Measurements from ENCODE around the gene OR2M2.

Gene OR2M2, protein sequence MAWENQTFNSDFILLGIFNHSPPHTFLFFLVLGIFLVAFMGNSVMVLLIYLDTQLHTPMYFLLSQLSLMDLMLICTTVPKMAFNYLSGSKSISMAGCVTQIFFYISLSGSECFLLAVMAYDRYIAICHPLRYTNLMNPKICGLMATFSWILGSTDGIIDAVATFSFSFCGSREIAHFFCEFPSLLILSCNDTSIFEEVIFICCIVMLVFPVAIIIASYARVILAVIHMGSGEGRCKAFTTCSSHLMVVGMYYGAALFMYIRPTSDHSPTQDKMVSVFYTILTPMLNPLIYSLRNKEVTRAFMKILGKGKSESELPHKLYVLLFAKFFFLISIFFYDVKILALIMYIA

DNA sequence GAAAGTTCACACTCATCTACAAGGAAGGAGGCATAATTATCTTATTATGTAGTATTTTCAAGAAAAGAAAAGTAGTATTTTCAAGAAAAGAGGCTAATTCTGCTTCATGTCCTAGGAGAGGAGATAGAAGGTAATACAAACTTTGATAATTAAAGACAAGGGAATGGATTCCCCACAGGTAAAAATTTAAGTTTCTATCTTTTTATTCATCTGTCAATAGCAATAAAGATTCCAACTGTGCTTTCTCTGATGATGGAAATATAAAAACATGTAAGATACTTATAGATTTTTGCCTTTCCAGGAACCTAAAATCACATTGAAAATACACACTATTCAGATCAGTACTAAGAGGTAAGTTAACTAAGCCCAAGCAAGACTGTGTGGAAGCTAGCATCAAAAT is at the start of gene OR2M2:
Gene OR2M2 (plus strand): TSS at position 301 of the 400 bp plus-strand sequence. CDS start 5,165 bp downstream, outside the sequence.
- Histone ChIP-seq H3K9ac (ENCODE audit: low read length) (no peak within 1 kb of the TSS), H3K79me2 (ENCODE audit: insufficient read depth, low read length) (no peaks in the 10 kb centered on the region), H3K4me2 (ENCODE audit: low read depth, low read length, poor library complexity, severe bottlenecking) (no peak within 1 kb of the TSS), H4K20me1 (ENCODE audit: low read depth, low read length) (no peaks in the 10 kb centered on the region), H3K9me3 (ENCODE audit: insufficient read depth, low read length) (no peaks in the 10 kb centered on the region), H3K27ac (ENCODE audit: low read depth, low read length) (no peak within 1 kb of the TSS), H2AFZ (ENCODE audit: low read depth, low read length, severe bottlenecking) (no peak within 1 kb of the TSS), H3K27me3 (ENCODE audit: low read length) (no peaks in the 10 kb centered on the region), H3K36me3 (ENCODE audit: low read length) (no peaks in the 10 kb centered on the region), H3F3A (ENCODE audit: insufficient read depth) (no peaks in the 10 kb centered on the region), H3K9me2 (replicated peaks; ENCODE audit: insufficient read depth, low read length) (no peaks in the 10 kb centered on the region), H3K4me3 (ENCODE audit: insufficient read depth, low read length, poor library complexity, severe bottlenecking) (no peak within 1 kb of the TSS)
- no peak for TF ChIP-seq EZH2phosphoT487 (conservative IDR thresholded peaks at IDR 0.05; ENCODE audit: low read length)
- TF ChIP-seq, protein P1, sequence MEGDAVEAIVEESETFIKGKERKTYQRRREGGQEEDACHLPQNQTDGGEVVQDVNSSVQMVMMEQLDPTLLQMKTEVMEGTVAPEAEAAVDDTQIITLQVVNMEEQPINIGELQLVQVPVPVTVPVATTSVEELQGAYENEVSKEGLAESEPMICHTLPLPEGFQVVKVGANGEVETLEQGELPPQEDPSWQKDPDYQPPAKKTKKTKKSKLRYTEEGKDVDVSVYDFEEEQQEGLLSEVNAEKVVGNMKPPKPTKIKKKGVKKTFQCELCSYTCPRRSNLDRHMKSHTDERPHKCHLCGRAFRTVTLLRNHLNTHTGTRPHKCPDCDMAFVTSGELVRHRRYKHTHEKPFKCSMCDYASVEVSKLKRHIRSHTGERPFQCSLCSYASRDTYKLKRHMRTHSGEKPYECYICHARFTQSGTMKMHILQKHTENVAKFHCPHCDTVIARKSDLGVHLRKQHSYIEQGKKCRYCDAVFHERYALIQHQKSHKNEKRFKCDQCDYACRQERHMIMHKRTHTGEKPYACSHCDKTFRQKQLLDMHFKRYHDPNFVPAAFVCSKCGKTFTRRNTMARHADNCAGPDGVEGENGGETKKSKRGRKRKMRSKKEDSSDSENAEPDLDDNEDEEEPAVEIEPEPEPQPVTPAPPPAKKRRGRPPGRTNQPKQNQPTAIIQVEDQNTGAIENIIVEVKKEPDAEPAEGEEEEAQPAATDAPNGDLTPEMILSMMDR (IDR thresholded peaks at IDR 0.05; ENCODE audit: insufficient read depth, low read length, poor library complexity, severe bottlenecking): no peak

DNA sequence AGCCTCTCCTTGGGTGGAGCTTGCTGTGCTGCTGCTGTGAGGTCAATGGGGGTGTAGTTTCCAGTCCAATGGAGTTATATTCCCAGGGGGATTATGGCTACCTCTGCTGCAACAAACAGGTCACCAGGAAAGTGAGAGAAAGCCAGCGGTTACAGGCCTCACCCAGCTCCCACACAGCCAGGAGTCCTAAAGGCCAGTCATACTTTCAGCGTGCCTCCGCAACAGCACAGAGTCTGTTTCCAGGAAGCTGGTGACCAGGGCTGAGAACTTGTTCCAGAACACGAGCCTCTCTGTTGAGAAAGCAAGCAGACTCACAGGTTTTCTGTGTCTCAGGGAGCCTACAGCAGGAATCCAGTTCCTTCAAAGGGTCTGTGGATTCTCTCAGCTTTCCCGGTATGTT is 47.0 kb upstream of the OR2M2 start:
- Histone ChIP-seq H3K36me3 (ENCODE audit: low read length) (no peaks in the 10 kb centered on the region), H3K9ac (ENCODE audit: low read length) (no peak overlapping the region), H3K79me2 (ENCODE audit: insufficient read depth, low read length) (no peaks in the 10 kb centered on the region), H3K9me3 (ENCODE audit: insufficient read depth, low read length) (no peaks in the 10 kb centered on the region), H3K4me3 (ENCODE audit: insufficient read depth, low read length, poor library complexity, severe bottlenecking) (no peak overlapping the region), H2AFZ (ENCODE audit: low read depth, low read length, severe bottlenecking) (no peak overlapping the region), H3K4me2 (ENCODE audit: low read depth, low read length, poor library complexity, severe bottlenecking) (no peak overlapping the region), H4K20me1 (ENCODE audit: low read depth, low read length) (no peaks in the 10 kb centered on the region), H3K27me3 (ENCODE audit: low read length) (no peaks in the 10 kb centered on the region), H3K27ac (ENCODE audit: low read depth, low read length) (no peak overlapping the region), H3F3A (ENCODE audit: insufficient read depth) (no peaks in the 10 kb centered on the region), H3K9me2 (replicated peaks; ENCODE audit: insufficient read depth, low read length) (no peaks in the 10 kb centered on the region)
- TF ChIP-seq, protein P1 (IDR thresholded peaks at IDR 0.05; ENCODE audit: insufficient read depth, low read length, poor library complexity, severe bottlenecking): no peak
- TF ChIP-seq EZH2phosphoT487 (conservative IDR thresholded peaks at IDR 0.05; ENCODE audit: low read length): no peak

DNA sequence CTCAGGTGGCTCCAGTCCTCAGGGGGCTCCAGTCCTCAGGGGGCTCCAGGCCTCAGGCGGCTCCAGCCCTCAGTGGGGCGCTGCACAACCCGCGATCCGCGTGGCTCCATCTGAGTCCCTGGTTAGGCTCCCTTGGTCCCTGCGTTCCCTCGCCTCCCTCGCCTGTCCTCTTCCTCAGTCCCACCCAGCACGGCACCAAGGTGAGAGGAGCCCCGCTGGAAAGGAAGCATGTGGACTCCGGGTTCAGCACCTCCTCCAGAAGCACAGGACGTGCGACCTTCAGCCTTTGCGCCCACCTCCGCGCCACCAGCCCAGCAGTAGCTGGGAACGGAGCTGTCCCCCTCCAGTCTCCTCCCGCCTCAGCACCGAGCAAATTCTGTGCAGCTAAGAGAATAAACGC is 37.8 kb upstream of the OR2M2 start:
- H3F3A ChIP-seq (ENCODE audit: insufficient read depth): no peaks in the 10 kb centered on the region

More for the DNA sequence above, 37.8 kb upstream of the OR2M2 start:
- H3K4me2 ChIP-seq (ENCODE audit: low read depth, low read length, poor library complexity, severe bottlenecking): no peak overlapping the region
- TF ChIP-seq EZH2phosphoT487 (conservative IDR thresholded peaks at IDR 0.05; ENCODE audit: low read length): no peak
- TF ChIP-seq, protein P1 (IDR thresholded peaks at IDR 0.05; ENCODE audit: insufficient read depth, low read length, poor library complexity, severe bottlenecking): no peak
- no peaks in the 10 kb centered on the region for H4K20me1 ChIP-seq (ENCODE audit: low read depth, low read length)
- H3K27ac ChIP-seq (ENCODE audit: low read depth, low read length): no peak overlapping the region
- H2AFZ ChIP-seq (ENCODE audit: low read depth, low read length, severe bottlenecking): no peak overlapping the region
- no peaks in the 10 kb centered on the region for H3K9me3 ChIP-seq (ENCODE audit: insufficient read depth, low read length)
- H3K9ac ChIP-seq (ENCODE audit: low read length): no peak overlapping the region
- H3K36me3 ChIP-seq (ENCODE audit: low read length): no peaks in the 10 kb centered on the region
- no peak overlapping the region for H3K4me3 ChIP-seq (ENCODE audit: insufficient read depth, low read length, poor library complexity, severe bottlenecking)
- no peaks in the 10 kb centered on the region for H3K9me2 ChIP-seq (replicated peaks; ENCODE audit: insufficient read depth, low read length)
- no peaks in the 10 kb centered on the region for H3K79me2 ChIP-seq (ENCODE audit: insufficient read depth, low read length)
- no peaks in the 10 kb centered on the region for H3K27me3 ChIP-seq (ENCODE audit: low read length)
